Hepatocyte (in vitro differentiated cells): ENCODE measurements around the gene C16orf89.
"Not testable (repeated sequence)": the region's sequence is repeated elsewhere in the genome, so short reads cannot be mapped to it uniquely, and the experiment has no call there.

Source experiments
- EZH2 ChIP-seq: fragments of 200-600 bp; sonication (generic); IDR thresholded peaks from 2 replicates; pipeline ENCODE4 v1.6.1; 2016; ENCODE audit warnings: antibody characterized with exemption, mild to moderate bottlenecking, borderline replicate concordance
- EZH2phosphoT487 ChIP-seq: fragments of 200-600 bp; sonication (generic); IDR thresholded peaks from one replicate; pipeline ENCODE4 v1.6.1; 2018; ENCODE audit warnings: antibody characterized with exemption, mild to moderate bottlenecking, low read depth, moderate library complexity; ENCODE audit not compliant: unreplicated experiment, severe bottlenecking
- TF ChIP-seq, protein P1 (sequence below): fragments of 200-600 bp; sonication (generic); IDR thresholded peaks from 2 replicates; pipeline ENCODE4 v1.5.1; 2016; ENCODE audit warnings: antibody characterized with exemption, mild to moderate bottlenecking; ENCODE audit not compliant: poor library complexity

- not testable (repeated sequence) for TF ChIP-seq EZH2phosphoT487, EZH2
- TF ChIP-seq, protein P1, sequence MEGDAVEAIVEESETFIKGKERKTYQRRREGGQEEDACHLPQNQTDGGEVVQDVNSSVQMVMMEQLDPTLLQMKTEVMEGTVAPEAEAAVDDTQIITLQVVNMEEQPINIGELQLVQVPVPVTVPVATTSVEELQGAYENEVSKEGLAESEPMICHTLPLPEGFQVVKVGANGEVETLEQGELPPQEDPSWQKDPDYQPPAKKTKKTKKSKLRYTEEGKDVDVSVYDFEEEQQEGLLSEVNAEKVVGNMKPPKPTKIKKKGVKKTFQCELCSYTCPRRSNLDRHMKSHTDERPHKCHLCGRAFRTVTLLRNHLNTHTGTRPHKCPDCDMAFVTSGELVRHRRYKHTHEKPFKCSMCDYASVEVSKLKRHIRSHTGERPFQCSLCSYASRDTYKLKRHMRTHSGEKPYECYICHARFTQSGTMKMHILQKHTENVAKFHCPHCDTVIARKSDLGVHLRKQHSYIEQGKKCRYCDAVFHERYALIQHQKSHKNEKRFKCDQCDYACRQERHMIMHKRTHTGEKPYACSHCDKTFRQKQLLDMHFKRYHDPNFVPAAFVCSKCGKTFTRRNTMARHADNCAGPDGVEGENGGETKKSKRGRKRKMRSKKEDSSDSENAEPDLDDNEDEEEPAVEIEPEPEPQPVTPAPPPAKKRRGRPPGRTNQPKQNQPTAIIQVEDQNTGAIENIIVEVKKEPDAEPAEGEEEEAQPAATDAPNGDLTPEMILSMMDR: not testable (repeated sequence)
Measured at GRCh38 chr16:5110933-5111332, 45.2 kb upstream of the C16orf89 start.
